HepG2 (cell line): ENCODE results near the gene ANAPC5. TPM values are rescaled to one million over a fixed set of nuclear protein-coding genes. Genes with fewer than 3 reads are reported as not detected.

ENCODE experiments used
- CCDC6 ChIP-seq: sonication (generic); formaldehyde crosslinking; IDR thresholded peaks from 2 replicates; pipeline ENCODE4 v1.8.1; 2022; ENCODE audit warnings: mild to moderate bottlenecking, missing genetic modification reagents, moderate library complexity
- CEBPG ChIP-seq: IDR thresholded peaks from 2 replicates; pipeline ENCODE4 v1.6.1; 2016
- REL ChIP-seq: sonication (generic); formaldehyde crosslinking; conservative IDR thresholded peaks from 2 replicates; pipeline ENCODE4 v1.8.0; 2022; ENCODE audit warnings: mild to moderate bottlenecking, missing genetic modification reagents, moderate library complexity
- SCMH1 ChIP-seq: sonication (generic); formaldehyde crosslinking; IDR thresholded peaks from 2 replicates; pipeline ENCODE4 v1.9.0; 2021; ENCODE audit warnings: missing genetic modification reagents, mild to moderate bottlenecking, borderline replicate concordance
- SMARCE1 ChIP-seq: fragments of 450-650 bp; IDR thresholded peaks from 2 replicates; pipeline ENCODE4 v1.6.1; 2017; ENCODE audit warnings: borderline replicate concordance
- SRSF1 ChIP-seq: fragments of 200-400 bp; formaldehyde crosslinking; optimal IDR thresholded peaks from 2 replicates; pipeline ENCODE3; 2017; ENCODE audit warnings: mild to moderate bottlenecking, low read depth, low read length, moderate library complexity
- ZFP36L2 ChIP-seq: sonication (generic); formaldehyde crosslinking; IDR thresholded peaks from 2 replicates; pipeline ENCODE4 v1.4.0; 2020; ENCODE audit warnings: missing genetic modification reagents
- ZNF83 ChIP-seq: sonication (generic); formaldehyde crosslinking; IDR thresholded peaks from 2 replicates; pipeline ENCODE4 v1.4.0; 2020; ENCODE audit warnings: missing genetic modification reagents, mild to moderate bottlenecking, borderline replicate concordance
- polyA plus RNA-seq, 8 experiments: library from polyadenylated mRNA; depleted of rRNA in 3 of 8; stranded (reverse) in 7 of 8; unstranded in 1 of 8; fragments of >200 nt; fragmentation: Illumina TruSeq in 4 of 8; extraction: Trizol in 4 of 8; gene quantifications; 2 replicates each; pipeline versions ENCODE4 v1.2.1 to v1.2.3, GENCODE V29; 2011 to 2016; ENCODE audit warnings: low read depth in 4 of 8, missing spikeins in 1 of 8, mixed read lengths in 1 of 8; ENCODE audit not compliant: insufficient read depth in 1 of 8
- total RNA-seq, 5 experiments: library from RNA; depleted of rRNA; stranded (reverse); fragments of >200 nt; fragmentation: Illumina TruSeq; extraction: Trizol; gene quantifications; 2 replicates each; pipeline ENCODE4 v1.2.3, GENCODE V29; 2016; ENCODE audit warnings: low read depth in 1 of 5
- TF ChIP-seq, protein P1 (sequence below): sonication (generic); formaldehyde crosslinking; IDR thresholded peaks from 2 replicates; pipeline ENCODE4 v1.5.0; 2020; ENCODE audit warnings: mild to moderate bottlenecking, missing genetic modification reagents, borderline replicate concordance
- TF ChIP-seq, protein P2 (sequence below): sonication (generic); formaldehyde crosslinking; IDR thresholded peaks from 2 replicates; pipeline ENCODE4 v1.4.0; 2020; ENCODE audit warnings: missing genetic modification reagents
- TF ChIP-seq, protein P3 (sequence below): sonication (generic); formaldehyde crosslinking; IDR thresholded peaks from 2 replicates; pipeline ENCODE4 v1.4.0; 2020; ENCODE audit warnings: missing genetic modification reagents, borderline replicate concordance
- TF ChIP-seq, protein P4 (sequence below): sonication (generic); formaldehyde crosslinking; IDR thresholded peaks from 2 replicates; pipeline ENCODE4 v1.8.0; 2023; ENCODE audit warnings: mild to moderate bottlenecking, missing genetic modification reagents

Gene ANAPC5
- total and polyA plus RNA-seq, 2 of the 13 experiments (the other 11 are each of a cell fraction or from before 2014, with no cell fraction given) = 146 to 161 TPM

DNA sequence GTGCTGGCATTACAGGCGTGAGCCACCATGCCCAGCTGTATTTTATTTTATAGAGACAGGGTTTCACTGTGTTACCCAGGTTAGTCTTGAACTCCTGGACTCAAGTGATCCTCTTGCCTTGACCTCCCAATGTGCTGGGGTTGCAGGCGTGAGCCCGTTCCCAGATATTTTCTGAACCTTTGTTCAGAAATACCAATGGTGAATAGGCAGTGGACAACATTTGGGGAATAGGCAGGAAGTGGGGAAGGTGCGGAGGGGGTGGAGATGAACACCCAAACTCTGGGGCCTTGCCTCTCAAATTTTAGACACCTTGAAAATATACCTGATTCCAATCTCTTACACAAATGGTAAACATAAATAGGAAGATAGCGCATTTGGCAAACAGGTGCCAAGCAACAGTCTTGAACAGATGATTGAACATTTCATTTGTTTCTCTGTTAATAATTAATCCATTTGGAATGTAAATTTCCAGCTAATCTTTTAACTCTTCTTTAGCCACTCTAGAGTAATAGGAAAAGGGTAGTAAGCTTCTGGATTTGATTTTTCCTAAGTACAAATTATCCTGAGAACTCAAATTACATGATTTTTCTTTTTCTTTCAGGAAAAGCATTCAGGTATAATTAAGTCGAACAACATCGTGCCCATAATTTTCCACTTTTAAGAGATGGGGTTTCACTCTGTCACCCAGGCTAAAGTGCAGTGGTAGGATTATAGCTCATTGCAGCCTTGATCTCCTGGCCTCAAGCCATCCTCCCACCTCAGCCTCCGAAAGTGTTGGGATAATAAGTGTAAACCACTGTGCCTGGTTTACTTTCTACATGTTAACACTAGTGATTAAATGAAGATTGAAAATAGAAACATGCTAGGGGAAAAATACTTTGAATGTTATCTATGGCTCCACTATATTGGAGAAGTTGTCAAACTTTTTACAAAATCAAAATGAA is 24.8 kb upstream of the ANAPC5 start (continued):
- TF ChIP-seq, protein P1, sequence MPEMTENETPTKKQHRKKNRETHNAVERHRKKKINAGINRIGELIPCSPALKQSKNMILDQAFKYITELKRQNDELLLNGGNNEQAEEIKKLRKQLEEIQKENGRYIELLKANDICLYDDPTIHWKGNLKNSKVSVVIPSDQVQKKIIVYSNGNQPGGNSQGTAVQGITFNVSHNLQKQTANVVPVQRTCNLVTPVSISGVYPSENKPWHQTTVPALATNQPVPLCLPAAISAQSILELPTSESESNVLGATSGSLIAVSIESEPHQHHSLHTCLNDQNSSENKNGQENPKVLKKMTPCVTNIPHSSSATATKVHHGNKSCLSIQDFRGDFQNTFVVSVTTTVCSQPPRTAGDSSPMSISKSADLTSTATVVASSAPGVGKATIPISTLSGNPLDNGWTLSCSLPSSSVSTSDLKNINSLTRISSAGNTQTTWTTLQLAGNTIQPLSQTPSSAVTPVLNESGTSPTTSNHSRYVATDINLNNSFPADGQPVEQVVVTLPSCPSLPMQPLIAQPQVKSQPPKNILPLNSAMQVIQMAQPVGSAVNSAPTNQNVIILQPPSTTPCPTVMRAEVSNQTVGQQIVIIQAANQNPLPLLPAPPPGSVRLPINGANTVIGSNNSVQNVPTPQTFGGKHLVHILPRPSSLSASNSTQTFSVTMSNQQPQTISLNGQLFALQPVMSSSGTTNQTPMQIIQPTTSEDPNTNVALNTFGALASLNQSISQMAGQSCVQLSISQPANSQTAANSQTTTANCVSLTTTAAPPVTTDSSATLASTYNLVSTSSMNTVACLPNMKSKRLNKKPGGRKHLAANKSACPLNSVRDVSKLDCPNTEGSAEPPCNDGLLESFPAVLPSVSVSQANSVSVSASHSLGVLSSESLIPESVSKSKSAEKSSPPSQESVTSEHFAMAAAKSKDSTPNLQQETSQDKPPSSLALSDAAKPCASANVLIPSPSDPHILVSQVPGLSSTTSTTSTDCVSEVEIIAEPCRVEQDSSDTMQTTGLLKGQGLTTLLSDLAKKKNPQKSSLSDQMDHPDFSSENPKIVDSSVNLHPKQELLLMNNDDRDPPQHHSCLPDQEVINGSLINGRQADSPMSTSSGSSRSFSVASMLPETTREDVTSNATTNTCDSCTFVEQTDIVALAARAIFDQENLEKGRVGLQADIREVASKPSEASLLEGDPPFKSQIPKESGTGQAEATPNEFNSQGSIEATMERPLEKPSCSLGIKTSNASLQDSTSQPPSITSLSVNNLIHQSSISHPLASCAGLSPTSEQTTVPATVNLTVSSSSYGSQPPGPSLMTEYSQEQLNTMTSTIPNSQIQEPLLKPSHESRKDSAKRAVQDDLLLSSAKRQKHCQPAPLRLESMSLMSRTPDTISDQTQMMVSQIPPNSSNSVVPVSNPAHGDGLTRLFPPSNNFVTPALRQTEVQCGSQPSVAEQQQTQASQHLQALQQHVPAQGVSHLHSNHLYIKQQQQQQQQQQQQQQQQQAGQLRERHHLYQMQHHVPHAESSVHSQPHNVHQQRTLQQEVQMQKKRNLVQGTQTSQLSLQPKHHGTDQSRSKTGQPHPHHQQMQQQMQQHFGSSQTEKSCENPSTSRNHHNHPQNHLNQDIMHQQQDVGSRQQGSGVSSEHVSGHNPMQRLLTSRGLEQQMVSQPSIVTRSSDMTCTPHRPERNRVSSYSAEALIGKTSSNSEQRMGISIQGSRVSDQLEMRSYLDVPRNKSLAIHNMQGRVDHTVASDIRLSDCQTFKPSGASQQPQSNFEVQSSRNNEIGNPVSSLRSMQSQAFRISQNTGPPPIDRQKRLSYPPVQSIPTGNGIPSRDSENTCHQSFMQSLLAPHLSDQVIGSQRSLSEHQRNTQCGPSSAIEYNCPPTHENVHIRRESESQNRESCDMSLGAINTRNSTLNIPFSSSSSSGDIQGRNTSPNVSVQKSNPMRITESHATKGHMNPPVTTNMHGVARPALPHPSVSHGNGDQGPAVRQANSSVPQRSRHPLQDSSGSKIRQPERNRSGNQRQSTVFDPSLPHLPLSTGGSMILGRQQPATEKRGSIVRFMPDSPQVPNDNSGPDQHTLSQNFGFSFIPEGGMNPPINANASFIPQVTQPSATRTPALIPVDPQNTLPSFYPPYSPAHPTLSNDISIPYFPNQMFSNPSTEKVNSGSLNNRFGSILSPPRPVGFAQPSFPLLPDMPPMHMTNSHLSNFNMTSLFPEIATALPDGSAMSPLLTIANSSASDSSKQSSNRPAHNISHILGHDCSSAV (CRISPR knock-in tag) = no peak
- TF ChIP-seq ZNF83 (CRISPR knock-in tag) (no peak), SRSF1 (no peak), SMARCE1 (no peak), SCMH1 (CRISPR knock-in tag) (no peak), CCDC6 (CRISPR knock-in tag) (no peak), CEBPG (CRISPR knock-in tag) (no peak), REL (no peak), ZFP36L2 (no peak)
- TF ChIP-seq, protein P2, sequence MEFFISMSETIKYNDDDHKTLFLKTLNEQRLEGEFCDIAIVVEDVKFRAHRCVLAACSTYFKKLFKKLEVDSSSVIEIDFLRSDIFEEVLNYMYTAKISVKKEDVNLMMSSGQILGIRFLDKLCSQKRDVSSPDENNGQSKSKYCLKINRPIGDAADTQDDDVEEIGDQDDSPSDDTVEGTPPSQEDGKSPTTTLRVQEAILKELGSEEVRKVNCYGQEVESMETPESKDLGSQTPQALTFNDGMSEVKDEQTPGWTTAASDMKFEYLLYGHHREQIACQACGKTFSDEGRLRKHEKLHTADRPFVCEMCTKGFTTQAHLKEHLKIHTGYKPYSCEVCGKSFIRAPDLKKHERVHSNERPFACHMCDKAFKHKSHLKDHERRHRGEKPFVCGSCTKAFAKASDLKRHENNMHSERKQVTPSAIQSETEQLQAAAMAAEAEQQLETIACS (CRISPR knock-in tag) = no peak
- TF ChIP-seq, protein P3, sequence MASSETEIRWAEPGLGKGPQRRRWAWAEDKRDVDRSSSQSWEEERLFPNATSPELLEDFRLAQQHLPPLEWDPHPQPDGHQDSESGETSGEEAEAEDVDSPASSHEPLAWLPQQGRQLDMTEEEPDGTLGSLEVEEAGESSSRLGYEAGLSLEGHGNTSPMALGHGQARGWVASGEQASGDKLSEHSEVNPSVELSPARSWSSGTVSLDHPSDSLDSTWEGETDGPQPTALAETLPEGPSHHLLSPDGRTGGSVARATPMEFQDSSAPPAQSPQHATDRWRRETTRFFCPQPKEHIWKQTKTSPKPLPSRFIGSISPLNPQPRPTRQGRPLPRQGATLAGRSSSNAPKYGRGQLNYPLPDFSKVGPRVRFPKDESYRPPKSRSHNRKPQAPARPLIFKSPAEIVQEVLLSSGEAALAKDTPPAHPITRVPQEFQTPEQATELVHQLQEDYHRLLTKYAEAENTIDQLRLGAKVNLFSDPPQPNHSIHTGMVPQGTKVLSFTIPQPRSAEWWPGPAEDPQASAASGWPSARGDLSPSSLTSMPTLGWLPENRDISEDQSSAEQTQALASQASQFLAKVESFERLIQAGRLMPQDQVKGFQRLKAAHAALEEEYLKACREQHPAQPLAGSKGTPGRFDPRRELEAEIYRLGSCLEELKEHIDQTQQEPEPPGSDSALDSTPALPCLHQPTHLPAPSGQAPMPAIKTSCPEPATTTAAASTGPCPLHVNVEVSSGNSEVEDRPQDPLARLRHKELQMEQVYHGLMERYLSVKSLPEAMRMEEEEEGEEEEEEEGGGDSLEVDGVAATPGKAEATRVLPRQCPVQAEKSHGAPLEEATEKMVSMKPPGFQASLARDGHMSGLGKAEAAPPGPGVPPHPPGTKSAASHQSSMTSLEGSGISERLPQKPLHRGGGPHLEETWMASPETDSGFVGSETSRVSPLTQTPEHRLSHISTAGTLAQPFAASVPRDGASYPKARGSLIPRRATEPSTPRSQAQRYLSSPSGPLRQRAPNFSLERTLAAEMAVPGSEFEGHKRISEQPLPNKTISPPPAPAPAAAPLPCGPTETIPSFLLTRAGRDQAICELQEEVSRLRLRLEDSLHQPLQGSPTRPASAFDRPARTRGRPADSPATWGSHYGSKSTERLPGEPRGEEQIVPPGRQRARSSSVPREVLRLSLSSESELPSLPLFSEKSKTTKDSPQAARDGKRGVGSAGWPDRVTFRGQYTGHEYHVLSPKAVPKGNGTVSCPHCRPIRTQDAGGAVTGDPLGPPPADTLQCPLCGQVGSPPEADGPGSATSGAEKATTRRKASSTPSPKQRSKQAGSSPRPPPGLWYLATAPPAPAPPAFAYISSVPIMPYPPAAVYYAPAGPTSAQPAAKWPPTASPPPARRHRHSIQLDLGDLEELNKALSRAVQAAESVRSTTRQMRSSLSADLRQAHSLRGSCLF (CRISPR knock-in tag) = no peak
- TF ChIP-seq, protein P4, sequence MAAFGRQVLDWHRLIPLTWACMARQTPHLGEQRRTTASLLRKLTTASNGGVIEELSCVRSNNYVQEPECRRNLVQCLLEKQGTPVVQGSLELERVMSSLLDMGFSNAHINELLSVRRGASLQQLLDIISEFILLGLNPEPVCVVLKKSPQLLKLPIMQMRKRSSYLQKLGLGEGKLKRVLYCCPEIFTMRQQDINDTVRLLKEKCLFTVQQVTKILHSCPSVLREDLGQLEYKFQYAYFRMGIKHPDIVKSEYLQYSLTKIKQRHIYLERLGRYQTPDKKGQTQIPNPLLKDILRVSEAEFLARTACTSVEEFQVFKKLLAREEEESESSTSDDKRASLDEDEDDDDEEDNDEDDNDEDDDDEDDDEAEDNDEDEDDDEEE = no peak
